ENCODE measurements around the gene RALY.

RALY gene

DNA sequence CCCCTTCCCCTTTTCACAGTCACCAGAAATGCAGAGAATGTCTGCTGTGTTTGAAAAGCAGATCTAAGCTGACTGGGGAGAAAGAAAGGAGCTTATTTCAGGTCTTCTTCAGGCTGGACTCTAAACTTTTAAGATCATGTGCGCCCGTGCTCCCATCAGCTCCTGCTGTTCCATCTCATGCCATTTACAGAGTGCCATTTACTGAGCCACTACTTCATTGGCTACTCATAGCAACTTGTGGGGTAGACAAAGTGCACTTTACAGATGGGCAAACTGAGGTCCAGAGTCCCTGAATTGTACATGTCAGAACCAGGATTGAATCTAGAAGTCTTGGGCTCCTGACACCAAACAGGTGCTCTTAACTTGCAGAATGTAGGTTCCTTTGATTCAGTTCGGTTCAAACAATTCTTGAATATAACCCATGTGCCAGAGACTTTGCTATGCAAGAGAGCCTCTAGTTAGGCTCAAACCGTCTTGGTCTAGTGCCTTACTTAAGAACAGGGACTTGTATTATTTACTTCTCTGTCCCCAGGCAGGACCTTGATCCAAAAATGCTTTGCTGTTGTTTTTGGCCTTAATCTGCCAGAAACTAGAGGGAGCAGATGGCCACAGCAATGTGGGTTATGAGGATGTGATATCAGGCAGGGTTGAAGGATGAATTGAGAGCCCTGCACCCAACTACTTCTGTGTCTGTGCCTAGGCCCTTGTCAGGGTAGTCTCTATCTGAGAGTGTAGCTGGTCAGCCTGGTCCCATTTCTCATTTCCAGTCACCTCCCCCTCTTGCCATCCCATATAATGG is 56.4 kb downstream of the RALY start:
- no peak for DNase-seq

DNA sequence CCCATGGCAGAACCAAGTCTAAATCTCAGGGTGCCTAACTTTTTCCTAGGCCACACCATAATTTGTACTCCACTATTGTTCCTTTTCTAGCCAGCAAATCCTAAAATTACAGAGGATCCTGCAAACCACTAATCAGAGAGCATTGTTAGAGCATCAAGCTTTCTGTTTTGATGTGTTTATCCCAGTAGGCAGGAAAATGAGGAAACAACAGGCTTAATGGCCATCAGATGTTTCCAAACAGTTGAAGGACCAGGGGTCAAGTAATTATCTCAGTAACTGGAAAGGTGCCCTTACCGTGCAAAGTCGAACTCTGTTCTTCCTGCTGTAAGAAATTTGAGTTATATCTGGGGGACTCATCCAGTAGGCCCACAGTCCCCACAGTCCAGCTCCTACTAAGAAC is 58.7 kb downstream of the RALY start:
- no peak for DNase-seq

DNA sequence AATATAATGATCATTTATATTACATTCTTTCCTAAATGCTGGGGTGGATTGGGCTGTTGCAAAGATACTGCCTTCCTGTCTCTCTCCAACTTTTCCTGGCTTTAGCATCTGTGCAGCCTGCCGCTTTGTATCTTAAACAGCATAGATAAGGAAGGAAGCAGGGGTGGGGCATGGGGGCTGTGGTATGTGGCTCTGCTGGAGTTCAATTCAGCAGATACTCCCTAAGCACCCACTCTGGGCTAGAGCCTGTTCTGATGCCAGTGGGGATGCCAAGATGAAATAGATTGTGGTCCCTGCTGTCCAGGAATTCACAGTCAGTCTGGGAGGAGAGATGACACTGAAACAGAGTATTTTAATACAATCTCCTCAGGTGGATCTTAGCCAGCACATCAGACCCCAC is 61.6 kb downstream of the RALY start:
- no peak for DNase-seq

DNA sequence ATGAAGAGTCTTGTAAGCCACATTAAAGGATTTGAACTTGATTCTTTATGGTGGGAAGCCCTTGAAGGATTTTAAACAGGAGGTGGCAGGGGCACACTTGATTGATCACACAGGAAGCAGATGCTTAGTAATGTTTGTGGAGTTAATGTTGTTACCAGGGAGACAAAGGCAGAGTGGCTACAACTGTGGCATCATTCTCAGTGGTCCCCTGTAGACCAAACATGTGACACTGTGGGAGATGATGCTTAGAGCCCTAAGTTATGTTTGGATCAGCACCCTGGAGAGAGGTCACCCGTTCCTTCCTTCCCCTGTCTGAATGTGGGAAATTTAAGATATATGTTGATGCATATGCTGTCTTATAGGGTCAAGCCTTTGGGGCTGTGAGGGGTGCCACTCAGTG is 65.1 kb downstream of the RALY start:
- DNase-seq = peak; percentile 26

- DNase-seq = no peak
These were observed 67.3 kb downstream of the RALY start for GRCh38 chr20:34060970-34061369.

DNA sequence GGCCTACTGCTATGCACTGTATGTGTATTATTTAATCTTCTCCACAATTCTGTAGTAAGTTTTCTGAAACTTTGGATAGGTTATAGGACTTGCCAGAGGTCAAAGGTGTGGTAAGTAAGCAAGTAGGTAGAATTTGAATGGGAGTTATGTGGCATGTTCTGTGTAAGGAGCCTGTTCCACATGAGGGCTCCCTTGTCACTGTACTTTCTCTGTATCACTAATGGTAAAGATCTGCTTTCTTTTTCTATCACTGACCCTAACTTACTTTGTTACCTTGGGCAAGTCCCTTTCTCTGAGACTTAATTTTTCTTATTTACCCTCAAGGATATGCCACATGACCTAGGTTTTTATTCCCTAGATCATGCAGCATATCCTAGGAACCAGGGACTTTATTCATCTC is 68.0 kb downstream of the RALY start:
- no peak for DNase-seq

GRCh38 chr20:34062570-34063482 is 69.1 kb downstream of the RALY start:
- DNase-seq = peak; percentile 23

GRCh38 chr20:34064286-34064685 is 70.6 kb downstream of the RALY start:
- DNase-seq = no peak

DNA sequence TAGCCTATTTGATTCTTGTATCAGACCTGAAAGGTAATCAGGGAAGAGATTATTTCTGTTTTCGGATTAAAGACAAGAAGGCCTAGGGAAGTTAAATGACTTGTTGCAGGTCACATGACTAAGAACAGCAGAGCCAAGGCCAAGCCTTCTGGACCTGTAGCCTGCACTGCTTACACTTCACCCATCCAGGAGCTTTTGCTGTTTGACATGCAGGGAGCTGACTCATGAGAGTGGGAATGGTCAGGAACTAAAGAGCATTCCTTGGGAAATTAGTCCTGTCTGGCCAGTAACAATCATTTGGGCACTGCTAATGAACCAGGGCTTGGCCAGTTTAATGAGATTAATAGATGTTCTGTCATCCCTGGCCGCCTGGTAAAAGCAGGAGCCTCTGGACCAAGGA is 71.5 kb downstream of the RALY start:
- DNase-seq = peak; percentile 54

DNA sequence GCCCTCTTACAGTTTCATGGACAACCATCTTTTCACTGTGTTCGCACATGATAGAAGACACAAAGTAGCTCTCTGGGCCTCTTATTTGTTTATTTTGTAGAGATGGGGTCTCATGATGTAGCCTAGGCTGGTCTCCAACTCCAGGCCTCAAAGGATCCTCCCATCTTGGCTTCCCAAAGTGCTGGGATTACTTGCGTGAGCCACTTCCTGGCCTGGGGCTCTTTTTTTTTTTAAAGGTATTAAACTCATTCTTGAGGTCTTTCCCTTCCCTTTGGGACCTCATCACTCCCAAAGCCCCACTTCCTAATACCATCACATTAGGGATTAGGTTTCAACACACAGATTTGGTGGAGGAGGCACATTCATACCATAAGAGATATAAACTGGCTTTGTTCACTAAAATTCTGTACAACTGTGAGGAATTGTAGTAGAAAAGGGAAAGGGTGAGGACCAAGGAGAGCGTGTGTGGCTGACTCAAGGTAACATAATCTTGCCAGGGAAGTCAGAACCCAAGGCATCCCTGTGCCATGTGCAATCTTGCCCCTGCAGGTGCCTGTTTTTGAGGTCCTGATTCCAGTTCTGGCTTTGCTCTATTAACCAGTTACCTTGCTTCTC is 72.9 kb downstream of the RALY start:
- DNase-seq = peak; percentile 50

DNA sequence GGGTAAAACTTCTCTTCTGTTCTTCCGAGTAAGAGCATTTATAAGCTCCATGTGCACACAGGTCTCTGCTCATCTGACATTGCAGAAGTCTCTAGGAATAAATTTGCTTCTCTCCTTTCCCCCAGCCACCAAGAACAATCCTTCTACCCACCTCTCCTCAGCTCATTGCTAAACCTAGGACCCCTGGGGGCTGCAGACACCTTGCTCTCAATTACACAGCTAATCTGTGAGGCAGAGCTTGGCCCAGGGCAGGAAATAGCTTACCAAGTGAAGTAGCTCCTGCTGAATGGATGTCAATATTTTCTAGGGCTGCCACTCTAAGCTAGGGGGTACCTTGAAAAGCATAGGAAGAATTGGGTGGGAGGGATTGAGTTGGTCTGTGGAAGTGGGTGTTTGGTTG is 74.3 kb downstream of the RALY start:
- no peak for DNase-seq

GRCh38 chr20:34069341-34070078 is 75.8 kb downstream of the RALY start:
- peak; percentile 72 for DNase-seq

DNA sequence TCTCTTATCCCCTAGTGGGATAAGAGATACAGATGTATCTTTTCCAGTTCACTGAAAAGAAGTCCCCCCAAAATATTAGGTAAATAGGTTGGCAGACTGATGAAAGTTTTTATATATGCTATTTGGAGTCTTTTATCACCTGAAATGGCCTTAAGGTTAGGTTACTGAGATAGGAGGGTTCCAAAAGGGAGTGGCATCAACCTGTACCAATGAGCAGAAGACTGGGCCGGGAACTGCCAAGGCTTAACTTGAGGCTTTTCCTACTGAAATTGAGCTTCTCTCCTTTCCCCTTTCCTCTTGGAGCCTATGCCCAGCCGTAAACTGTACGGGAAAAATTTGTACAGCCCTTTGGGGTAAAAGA is 76.3 kb downstream of the RALY start:
- no peak for DNase-seq

DNA sequence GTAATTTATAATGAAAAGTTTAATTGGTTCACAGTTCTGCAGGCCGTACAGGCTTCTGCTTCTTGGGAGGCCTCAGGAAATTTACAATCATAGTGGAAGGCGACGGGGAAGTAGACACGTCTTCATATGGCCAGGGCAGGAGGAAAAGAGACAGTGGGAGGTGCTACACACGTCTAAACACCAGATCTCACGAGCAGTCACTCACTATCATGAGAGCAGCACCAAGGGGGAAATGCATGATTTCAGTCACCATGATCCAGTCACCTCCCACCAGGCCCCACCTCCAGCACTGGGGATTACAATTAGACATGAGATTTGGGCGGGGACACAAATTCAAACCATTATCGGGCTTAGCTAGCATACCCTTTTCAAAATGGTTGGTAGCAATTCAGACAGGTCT is 77.1 kb downstream of the RALY start:
- no peak for DNase-seq

GRCh38 chr20:34072076-34072475 is 78.4 kb downstream of the RALY start:
- DNase-seq = no peak

GRCh38 chr20:34072778-34073177 is 79.1 kb downstream of the RALY start:
- DNase-seq = no peak

- DNase-seq = peak; percentile 46
These were observed 80.5 kb downstream of the RALY start for GRCh38 chr20:34074101-34074760.

- no peak for DNase-seq
These were observed 81.9 kb downstream of the RALY start for GRCh38 chr20:34075647-34076046.

DNA sequence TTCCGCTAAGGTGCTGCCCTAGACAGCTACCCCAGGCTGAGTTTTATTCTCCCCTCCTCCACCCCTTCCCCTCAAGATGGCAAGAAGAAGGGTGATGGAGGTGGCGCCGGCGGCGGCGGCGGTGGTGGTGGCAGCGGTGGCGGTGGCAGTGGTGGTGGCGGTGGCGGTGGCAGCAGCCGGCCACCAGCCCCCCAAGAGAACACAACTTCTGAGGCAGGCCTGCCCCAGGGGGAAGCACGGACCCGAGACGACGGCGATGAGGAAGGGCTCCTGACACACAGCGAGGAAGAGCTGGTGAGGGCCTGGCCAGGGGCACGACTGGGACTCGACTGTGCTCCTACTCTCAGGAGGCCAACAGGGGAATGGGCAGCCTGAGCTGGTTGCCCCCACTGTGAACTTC is 83.2 kb downstream of the RALY start:
- DNase-seq = no peak

GRCh38 chr20:34078540-34078939 is 84.8 kb downstream of the RALY start:
- DNase-seq = no peak

DNA sequence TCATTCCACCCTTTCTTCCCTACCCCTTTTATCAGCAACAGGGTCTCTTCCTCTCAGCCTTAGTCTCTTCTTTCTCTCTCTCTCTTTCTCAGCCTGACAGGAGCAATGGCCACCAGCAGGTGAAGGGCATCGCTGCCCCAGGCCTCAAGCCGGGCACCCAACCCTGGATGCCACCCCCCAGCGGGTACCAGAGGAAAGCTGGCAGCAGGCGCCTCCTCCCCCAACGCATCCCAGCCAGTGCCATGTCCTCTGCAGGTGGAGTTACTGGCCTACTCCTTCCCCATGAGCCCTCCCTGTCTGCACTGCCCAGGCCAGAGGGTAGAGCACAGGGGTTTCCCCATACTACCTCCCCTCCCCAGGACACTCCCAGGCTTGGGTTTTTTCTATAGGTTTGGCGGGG is 86.1 kb downstream of the RALY start:
- DNase-seq = no peak

DNA sequence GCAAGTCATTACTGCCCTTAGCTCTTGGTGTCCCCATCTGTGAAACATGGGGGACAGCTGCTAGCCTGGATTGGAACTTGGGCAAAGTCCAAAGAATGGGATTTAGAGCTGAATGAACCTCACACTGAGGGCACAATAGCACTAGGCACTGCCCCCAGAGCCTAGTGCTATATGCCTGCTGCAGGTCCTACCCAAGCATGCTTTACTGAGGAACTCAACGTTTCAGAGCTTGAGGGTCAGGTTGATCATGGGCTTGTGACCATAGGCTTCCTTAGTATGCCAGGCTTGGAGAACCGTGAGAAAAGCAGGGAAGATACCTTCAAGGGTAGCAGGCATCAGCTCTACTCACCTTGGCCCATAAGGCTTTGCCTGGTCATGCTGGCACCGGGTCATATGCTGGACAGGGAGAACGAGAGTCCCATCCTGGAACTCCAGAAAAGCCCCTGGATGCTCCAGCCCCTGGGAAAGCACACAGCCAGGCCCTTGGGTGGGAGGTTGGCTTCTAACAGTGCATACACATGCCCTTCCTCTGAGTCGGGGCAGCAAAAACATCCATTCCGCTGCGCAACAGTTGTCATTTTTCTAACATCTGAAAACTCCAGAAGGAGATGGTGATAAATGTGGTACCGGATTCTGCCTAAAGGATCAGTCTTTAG is 88.6 kb downstream of the RALY start:
- no peak for DNase-seq
